IPS DF 6.9 (cell line): ENCODE data around the gene SEC31A.

ENCODE experiments used
- DNase-seq: peaks from one replicate; pipeline ENCODE4 v3.0.0-alpha.2; 2013; ENCODE audit warnings: low read depth, low spot score
- H3K27ac ChIP-seq: one replicate; pipeline ENCODE4 v1.5.1; 2013; ENCODE audit warnings: low read length, control low read depth
- H3K27me3 ChIP-seq: 2 replicates; pipeline ENCODE4 v1.6.1; 2013; ENCODE audit warnings: mild to moderate bottlenecking, low read length; ENCODE audit not compliant: control insufficient read depth, insufficient read depth
- H3K36me3 ChIP-seq: 2 replicates; pipeline ENCODE4 v1.6.1; 2013; ENCODE audit warnings: low read length; ENCODE audit not compliant: control insufficient read depth, insufficient read depth
- H3K4me1 ChIP-seq: 2 replicates; pipeline ENCODE4 v1.6.1; 2013; ENCODE audit warnings: low read length; ENCODE audit not compliant: control insufficient read depth, insufficient read depth
- H3K4me3 ChIP-seq: 2 replicates; pipeline ENCODE4 v1.5.1; 2013; ENCODE audit warnings: mild to moderate bottlenecking, low read length
- H3K9me3 ChIP-seq: 2 replicates; pipeline ENCODE4 v1.6.1; 2013; ENCODE audit warnings: low read length, inconsistent platforms; ENCODE audit not compliant: control insufficient read depth, insufficient read depth
- WGBS: extraction: QIAGEN DNeasy Blood & Tissue Kit; methylation state at CpG from one replicate; pipeline ENCODE4 v1.1.7; 2013; ENCODE audit warnings: mixed read lengths, missing lambda C conversion rate; ENCODE audit not compliant: insufficient read length, insufficient coverage; 5-methylcytosine and 5-hydroxymethylcytosine counted together

The SEC31A gene

DNA sequence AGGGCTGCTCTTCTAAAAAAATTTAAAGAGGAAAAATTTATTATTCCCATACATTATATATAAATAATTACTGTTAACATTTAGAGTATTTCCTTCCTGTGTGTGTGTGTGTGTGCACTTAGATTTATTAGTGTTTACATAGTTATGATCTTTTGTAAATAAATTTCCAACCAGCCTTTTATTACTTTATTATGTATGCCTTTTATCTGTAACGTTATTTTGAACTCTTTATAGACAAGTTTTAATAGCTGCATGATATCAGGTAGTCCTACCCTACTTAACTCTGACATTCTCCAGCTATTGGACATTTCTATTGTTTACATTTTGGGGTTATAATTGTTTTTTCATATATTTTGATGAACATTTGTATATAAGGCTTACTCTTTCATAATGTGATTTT is 18.4 kb upstream of the SEC31A start:
- Histone ChIP-seq H3K36me3 (no peaks in the 10 kb centered on the region; the same call in 1 of the 2 replicates), H3K4me1 (no peaks in the 10 kb centered on the region), H3K27me3 (no peaks in the 10 kb centered on the region), H3K9me3 (no peaks in the 10 kb centered on the region), H3K27ac (no peak overlapping the region), H3K4me3 (no peak overlapping the region)
- DNase-seq: no peak
- no CpG with 5 or more reads among the region's 1 CpG for WGBS

DNA sequence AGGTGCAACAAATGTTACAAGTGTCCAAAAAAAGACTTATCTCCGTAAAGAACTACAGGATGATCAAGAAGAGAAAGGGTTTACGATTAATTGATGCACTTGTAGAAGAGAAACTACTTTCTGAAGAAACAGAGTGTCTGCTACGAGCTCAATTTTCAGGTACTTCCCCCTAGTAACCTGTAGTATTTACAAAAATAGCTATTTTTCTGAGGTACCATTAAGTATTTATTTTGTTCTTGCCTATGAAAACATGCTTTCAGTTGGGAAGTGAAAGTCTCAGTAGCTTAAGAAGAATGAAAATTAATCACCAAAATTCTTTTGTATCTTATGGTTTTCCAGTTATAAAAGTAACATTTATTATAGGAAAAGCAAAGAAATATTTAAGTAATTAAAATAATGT is 15.5 kb upstream of the SEC31A start:
- WGBS: no CpG with 5 or more reads among the region's 3 CpGs
- no peak for DNase-seq

DNA sequence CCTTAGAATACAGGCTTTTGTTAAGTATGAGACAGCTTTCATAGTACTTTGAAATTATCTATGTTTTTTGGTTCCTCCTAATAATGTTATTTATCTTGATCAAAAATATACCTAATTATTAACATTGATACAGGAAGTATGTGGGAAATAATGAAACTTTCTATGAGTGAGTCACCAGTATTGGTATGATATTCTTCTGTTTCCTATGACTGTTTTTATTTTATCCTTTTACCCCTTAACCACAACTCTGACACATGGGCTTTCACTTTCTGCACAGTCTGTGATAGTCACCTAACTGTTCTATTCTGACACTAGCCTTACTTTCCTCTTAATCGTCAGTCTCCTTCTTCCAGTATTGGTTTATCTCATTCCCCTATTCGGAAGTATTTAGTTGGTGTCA is 14.3 kb upstream of the SEC31A start:
- no peaks in the 10 kb centered on the region for H3K9me3 ChIP-seq
- WGBS: no CpG with 5 or more reads among the region's 2 CpGs
- DNase-seq: no peak
- no peaks in the 10 kb centered on the region for H3K4me1 ChIP-seq
- no peaks in the 10 kb centered on the region for H3K27me3 ChIP-seq
- H3K4me3 ChIP-seq: no peak overlapping the region
- H3K36me3 ChIP-seq: no peaks in the 10 kb centered on the region; the same call in 1 of the 2 replicates
- no peak overlapping the region for H3K27ac ChIP-seq

More for the DNA sequence above, 15.5 kb upstream of the SEC31A start:
- Histone ChIP-seq H3K27ac (no peak overlapping the region), H3K27me3 (no peaks in the 10 kb centered on the region), H3K36me3 (no peaks in the 10 kb centered on the region; the same call in 1 of the 2 replicates), H3K9me3 (no peaks in the 10 kb centered on the region), H3K4me1 (no peaks in the 10 kb centered on the region), H3K4me3 (no peak overlapping the region)

DNA sequence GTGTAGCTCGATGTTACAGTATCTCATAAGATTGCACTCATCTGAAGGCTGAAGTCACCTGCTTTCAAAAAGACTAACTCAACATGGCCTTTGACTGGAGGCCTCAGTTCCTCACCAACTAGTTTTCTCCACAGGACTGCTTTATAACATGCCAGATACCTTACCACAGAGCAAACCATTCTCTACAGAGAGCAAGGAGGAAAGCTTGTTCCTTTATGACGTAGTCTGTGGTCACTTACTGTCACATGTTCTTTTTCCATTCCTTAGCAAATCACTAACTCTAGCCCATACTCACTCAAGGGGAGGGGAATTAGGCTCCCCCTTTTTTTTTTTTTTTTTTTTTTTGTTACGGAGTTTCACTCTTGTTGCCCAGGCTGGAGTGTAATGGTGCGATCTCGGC is 12.8 kb upstream of the SEC31A start:
- Histone ChIP-seq H3K27me3 (no peaks in the 10 kb centered on the region), H3K4me1 (no peaks in the 10 kb centered on the region), H3K4me3 (no peak overlapping the region), H3K36me3 (no peaks in the 10 kb centered on the region; the same call in 1 of the 2 replicates), H3K27ac (no peak overlapping the region), H3K9me3 (no peaks in the 10 kb centered on the region)
- no peak for DNase-seq
- WGBS: no CpG with 5 or more reads among the region's 5 CpGs

DNA sequence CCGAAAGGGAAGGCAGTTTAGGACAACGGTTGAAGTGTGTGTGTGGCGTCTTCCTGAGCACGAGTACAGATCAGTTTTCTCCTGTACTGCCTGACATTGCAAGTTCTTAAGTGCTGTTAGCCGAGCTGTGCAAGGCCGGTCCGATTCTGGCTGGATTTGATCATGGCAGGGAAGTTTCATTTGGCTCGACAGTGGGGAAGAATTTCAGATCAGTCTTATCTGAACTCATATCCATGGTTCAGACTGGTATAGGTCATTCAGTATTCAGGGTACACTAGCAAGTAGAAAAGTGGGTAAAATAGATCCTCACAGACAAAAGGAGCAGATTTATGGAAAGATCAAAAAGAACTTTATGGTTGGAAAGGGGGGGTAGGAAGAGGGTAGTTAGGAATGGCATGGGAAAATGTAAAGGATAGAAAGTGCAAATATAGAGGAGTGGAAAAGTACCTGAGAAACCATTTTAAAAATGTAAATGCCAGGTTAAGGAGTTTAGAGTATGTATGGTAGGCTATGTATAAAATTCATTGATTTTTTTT is 10.3 kb upstream of the SEC31A start:
- DNase-seq: no peak
- Histone ChIP-seq H3K4me3 (peak overlapping the region; percentile 87), H3K36me3 (no peaks in the 10 kb centered on the region; the same call in 1 of the 2 replicates), H3K27me3 (no peaks in the 10 kb centered on the region), H3K27ac (no peak overlapping the region), H3K4me1 (no peaks in the 10 kb centered on the region), H3K9me3 (no peaks in the 10 kb centered on the region)
- WGBS: no CpG with 5 or more reads among the region's 8 CpGs

DNA sequence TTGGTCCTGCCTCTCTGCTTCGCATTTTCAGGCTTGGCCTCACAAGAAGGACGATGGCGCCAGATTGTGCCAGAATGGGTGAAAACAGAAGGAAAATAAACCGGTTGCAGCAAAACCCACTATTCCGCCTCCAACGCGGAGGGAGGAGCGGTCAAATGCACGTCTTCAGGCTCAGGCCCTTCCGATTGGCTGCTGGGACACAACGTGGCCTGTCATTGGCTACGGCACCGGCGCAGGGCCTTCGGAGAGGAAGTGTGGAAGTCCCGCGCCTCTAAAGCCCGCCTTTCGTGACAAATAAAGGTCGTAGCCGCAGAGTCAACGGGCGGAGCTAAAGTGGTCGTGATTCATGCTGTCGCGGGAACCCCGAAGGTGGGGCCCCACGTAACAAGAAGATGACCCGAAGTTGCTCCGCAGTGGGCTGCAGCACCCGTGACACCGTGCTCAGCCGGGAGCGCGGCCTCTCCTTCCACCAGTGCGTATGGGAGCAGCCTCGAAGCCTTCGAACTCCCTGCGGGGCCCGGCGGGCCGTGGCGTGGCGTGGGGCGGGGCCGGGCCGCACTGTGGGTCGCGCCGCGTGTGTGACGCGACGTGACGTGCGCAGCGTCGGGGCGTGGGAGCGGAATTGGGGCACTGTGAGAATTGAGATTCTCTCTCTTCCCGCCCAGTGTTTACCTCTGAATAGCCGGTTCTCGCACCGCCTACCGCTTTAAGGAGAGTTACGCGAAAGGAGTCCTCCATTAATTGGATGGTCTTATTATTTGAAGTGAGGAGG is 9.6 kb upstream of the SEC31A start, which contains the start of gene THAP9:
TSS of gene THAP9 (plus strand) at position 325 of the 772 bp plus-strand sequence. CDS start at position 393, 68 bp downstream.
- Histone ChIP-seq H3K36me3 (no peaks in the 10 kb centered on the region; the same call in 1 of the 2 replicates), H3K9me3 (no peaks in the 10 kb centered on the region), H3K27me3 (no peaks in the 10 kb centered on the region), H3K4me3 (peak within 1 kb of the TSS; percentile 87), H3K27ac (no peak within 1 kb of the TSS), H3K4me1 (no peaks in the 10 kb centered on the region)
- WGBS: no CpG with 5 or more reads among the region's 67 CpGs
- peak; percentile 89 for DNase-seq

DNA sequence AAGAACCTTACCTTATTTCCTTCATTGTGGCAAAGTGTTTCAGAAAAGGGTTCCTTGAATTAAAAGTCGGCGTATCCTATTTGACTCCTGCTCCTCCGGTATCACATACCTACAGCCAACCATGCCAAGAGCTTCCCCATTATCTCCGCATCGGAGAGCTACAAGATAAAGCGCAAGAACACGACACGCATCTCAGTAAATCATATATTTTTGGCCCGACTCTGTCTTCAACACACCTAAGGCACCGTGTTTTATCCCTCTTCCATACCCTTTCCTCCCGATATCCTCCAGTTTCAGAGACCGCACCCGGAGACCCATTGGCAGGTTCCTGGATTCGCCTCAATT is 9.1 kb upstream of the SEC31A start:
- Histone ChIP-seq H3K4me3 (peak overlapping the region; percentile 87), H3K9me3 (no peaks in the 10 kb centered on the region), H3K27ac (no peak overlapping the region), H3K36me3 (no peaks in the 10 kb centered on the region; the same call in 1 of the 2 replicates), H3K27me3 (no peaks in the 10 kb centered on the region), H3K4me1 (no peaks in the 10 kb centered on the region)
- WGBS: no CpG with 5 or more reads among the region's 14 CpGs
- no peak for DNase-seq

DNA sequence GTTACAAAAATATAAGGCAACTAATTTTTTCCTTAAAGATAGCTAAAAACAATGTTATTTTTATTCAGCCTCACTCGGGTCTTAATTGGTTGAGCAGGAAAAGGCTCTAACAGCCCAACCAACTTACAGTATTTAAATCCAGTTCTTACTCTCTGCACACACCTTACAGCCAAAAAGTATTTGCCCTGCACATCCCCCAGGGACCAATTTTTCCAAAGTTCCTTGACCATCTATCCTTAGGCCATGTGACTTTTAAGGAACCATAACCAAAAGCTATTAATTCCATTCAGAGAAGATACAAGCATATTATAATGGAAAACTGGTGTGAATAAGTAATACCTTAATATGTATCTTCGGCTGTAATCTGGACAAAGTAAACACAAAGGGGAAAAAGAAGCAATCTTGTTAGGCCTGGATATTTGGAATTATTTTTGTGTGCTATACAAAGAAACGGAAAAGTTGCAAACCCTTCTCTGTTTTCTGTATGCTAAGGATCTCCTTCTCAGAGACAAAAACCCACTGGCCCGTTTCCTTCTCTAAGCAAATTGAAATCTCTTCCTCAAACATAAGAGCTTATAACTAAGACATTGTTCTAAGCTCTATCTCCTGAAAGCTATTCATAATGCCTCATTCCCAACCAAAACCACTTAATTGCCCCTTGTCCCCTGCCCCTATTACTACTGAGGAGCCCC is 8.6 kb upstream of the SEC31A start:
- peak overlapping the region; percentile 87; the same call in 1 of the 2 replicates for H3K4me3 ChIP-seq
- no peaks in the 10 kb centered on the region for H3K9me3 ChIP-seq
- no peaks in the 10 kb centered on the region for H3K27me3 ChIP-seq
- no peaks in the 10 kb centered on the region; the same call in 1 of the 2 replicates for H3K36me3 ChIP-seq
- H3K4me1 ChIP-seq: no peaks in the 10 kb centered on the region
- no CpG with 5 or more reads among the region's 4 CpGs for WGBS
- no peak overlapping the region for H3K27ac ChIP-seq
- no peak for DNase-seq

DNA sequence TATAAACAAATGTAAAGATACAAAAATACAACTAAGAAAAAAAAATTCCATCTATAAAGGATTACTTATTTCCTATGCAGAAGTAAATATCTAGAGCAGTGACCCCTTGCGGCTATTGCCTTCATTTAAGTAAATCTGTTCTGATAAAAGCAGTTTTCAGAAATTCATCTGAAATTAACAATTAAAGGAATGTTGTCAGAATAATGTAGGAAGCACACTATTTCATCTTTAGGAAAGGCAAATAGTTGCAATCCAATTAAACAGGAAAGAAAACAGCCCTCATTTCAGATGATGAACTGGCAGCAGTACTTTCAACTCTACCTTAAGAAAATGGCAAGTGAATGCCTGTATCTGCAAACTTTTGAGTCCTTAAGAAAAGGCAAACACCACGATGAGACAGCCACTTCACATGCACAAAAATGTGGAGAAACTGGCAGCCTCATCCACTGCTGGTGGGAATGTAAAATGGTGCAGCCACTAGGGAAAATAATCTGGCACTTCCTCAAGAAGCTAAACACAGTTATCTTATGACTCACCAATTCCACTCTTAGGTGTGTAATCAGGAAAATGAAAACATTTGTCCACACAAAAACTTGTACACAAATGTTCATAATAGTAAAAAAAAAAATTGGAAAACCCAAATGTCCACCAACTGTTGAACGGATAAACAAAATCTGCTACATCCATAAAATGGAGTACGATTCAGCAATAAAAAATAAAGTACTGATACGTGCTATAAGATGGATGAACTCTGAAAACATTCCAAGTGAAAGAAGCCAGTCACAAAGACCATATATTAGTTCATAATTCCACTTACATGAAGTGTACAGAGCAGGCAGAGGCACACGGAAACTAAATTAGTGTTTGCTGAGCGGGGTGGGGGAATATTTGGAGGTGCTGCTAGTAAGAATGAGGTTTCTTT is 7.6 kb upstream of the SEC31A start:
- Histone ChIP-seq H3K4me1 (no peaks in the 10 kb centered on the region), H3K9me3 (no peaks in the 10 kb centered on the region), H3K27ac (no peak overlapping the region), H3K36me3 (peaks cover 7% of the 10 kb centered on the region; the same call in 1 of the 2 replicates), H3K4me3 (peak overlapping the region; percentile 87; the same call in 1 of the 2 replicates), H3K27me3 (no peaks in the 10 kb centered on the region)
- no CpG with 5 or more reads among the region's 7 CpGs for WGBS
- no peak for DNase-seq

DNA sequence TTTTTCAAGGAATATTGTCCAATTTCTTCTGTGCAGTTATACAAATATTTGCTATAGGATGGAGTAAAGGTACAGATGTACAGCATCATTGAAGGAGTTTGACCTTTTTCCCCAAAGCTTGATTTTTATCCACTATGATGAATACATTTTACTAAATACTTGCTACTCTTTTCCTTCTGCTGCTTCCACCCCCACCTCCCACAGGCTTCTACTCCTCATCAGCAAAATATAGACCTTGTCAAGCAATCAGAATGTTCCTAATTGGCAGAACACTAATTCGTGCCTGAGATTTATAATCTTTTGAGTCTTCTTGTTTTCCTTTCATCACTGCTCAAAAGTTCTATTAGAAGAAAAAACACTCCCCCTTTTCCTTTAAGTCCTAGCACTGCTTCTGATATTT is 5.8 kb upstream of the SEC31A start:
- WGBS: no CpG with 5 or more reads among the region's 1 CpG
- Histone ChIP-seq H3K4me1 (no peaks in the 10 kb centered on the region), H3K9me3 (no peaks in the 10 kb centered on the region), H3K36me3 (peaks cover 7% of the 10 kb centered on the region; the same call in 1 of the 2 replicates), H3K27me3 (no peaks in the 10 kb centered on the region), H3K27ac (no peak overlapping the region), H3K4me3 (no peak overlapping the region)
- no peak for DNase-seq
